T-helper 1 cell (primary cell): ENCODE data around the gene NCAPD2.
"Not testable (repeated sequence)": the region's sequence is repeated elsewhere in the genome, so short reads cannot be mapped to it uniquely, and the experiment has no call there.

Experiments
- DNase-seq, 5 donors: peaks; one replicate each; pipeline ENCODE4 v3.0.0-alpha.2; 2012 to 2020

The NCAPD2 gene

DNA sequence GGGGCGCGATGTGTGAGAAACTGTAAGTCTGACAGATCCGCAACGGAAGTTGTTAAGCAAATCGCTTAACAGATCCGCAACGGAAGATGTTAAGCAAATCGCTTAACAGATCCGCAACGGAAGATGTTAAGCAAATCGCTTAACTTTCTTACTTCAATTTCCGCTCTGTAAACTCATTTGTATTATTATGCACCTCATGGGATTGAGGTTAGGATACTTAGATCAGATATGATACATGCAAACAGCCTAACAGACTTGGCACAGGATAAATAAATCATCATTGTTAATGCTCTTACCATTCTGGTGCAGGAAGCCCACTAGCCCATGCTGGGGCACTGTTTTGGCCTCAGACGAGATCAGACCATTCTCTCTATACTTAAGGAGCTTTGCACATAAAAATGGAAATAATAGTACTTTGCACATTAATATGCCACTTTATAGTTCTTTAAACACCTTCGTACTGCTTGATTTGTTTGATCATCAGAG, 399 bp downstream of the NCAPD2 start:
- peak in 1 of 5 donors; percentile 12 for DNase-seq

GRCh38 chr12:6494968-6495367, 1.1 kb downstream of the NCAPD2 start:
- no peak for DNase-seq

GRCh38 chr12:6497291-6497690, 3.4 kb downstream of the NCAPD2 start:
- DNase-seq: not testable (repeated sequence)

DNA sequence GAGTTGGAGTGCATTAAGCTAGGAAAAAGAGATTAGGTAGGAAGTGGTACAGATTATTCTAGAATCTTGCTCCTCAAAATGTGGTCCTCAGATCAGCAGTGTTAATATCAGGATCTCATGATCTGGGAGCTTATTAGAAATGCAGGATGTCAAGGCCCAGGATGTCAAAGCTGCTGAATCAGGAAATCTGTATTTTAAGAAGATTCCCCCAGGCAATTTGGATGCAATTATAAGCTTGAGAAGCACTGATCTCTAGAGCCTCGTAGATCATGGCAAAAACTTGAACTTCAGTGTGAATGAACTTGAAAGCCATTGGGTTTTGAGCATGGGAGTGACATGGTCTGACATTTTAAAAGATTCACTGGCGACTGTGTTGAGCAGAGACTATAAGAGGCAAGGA, 6.6 kb downstream of the NCAPD2 start:
- DNase-seq: no peak

DNA sequence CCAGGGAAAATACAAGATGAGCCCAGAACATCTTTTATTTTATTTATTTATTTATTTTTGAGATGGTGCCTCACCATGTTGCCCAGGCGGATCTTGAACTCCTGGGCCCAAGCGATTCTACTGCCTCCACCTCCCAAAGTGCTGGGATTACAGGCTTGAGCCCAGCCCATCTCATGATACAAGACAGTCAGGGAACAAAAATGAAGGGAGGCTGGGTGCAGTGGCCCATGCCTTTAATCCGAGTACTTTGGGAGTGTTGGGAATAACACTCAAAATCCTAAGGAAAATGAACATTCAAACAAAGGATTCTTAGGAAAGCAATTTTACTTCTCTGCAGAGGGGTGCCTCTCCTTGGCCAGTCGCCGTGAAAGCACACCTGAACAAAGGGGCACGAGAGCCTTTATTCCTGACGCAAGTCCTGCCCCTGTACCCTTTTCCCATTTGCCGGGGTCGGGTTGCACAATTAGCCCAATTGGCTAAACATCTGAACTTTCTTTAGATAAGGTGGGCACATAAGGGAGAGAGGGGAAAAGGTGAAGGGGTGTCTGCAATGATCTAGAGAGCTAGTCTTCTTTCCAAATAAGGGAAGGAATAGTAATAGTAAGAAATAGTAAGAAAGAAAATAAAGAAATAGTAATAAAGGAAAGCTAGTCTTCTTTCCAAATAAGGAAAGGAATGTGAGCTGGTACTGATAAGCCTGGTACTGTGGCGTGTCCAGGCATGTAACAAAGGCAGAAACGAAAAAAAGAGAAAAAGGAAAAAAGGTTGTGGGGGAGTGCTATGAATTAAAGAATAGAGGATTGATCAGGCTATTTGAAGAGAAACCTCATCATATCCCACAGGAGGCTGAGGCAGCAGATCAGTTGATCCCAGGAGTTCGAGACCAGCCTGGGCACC, 13.4 kb downstream of the NCAPD2 start:
- no peak for DNase-seq

GRCh38 chr12:6508087-6508486, 14.2 kb downstream of the NCAPD2 start:
- DNase-seq: no peak

GRCh38 chr12:6520186-6520585, 26.3 kb downstream of the NCAPD2 start:
- DNase-seq: no peak

- DNase-seq: no peak
Observed at GRCh38 chr12:6522193-6522592, 28.3 kb downstream of the NCAPD2 start.

DNA sequence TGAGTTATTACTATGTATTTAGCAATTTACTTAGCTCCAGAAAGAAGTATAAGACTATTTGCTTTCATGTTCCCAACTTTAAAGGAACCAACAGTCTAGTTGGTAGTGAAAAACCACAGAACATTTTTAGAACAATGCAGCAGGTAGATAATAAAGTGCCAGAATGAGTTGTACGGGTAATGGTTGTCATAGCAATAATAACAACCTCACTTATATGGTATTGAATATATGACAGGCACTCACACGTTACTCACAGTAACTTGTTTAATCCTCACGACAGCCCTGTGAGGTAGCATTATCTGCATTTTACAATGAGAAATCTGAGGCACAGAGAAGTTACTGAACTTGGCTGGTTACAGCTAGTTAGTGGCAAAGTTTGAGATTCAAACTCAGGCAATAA, 29.8 kb downstream of the NCAPD2 start:
- no peak for DNase-seq

DNA sequence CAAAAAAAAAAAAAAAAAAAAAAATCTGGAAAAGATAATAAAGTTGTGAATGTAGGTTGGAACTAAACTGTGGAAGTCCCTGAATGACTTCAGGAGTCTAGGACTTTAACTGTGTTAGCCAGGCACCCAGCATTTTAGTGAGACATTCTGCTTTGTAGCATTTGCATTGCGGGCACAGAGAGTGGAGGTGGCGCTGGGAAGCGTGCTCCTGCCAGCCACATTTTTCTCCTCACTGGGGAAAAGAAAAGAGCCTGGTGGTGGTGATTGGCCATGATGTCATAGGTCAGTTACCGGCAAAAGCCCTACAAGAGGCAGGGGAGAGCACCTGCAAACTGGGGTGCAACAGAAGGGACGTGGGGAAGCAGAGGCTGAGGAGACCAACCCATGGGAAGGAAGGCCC, 30.7 kb downstream of the NCAPD2 start:
- no peak for DNase-seq

DNA sequence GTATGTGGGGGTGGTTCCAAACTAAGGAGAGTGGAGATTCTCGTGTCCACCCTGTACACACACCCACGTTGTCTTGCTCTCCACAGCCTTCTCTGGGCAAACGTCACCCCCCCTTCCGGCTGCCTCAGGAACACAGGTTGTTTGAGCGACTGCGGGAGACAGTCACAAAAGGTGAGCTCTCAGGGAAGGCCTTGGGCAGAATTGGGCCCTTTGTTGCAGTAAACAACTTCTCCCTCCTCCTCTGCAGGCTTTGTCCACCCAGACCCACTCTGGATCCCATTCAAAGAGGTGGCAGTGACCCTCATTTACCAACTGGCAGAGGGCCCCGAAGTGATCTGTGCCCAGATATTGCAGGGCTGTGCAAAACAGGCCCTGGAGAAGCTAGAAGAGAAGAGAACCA, 32.3 kb downstream of the NCAPD2 start:
- no peak for DNase-seq

- no peak for DNase-seq
Observed at GRCh38 chr12:6526766-6527525, 33.0 kb downstream of the NCAPD2 start.

DNA sequence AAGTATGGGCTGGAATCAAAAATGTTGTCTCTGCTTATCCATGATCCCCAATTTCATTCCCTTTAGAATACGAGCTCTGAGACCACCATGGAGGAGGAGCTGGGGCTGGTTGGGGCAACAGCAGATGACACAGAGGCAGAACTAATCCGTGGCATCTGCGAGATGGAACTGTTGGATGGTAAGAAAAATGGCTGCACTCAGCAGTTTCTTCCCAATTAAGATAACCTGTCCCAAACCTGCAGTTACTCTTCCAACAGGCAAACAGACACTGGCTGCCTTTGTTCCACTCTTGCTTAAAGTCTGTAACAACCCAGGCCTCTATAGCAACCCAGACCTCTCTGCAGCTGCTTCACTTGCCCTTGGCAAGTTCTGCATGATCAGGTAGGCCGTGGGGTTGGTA, 33.8 kb downstream of the NCAPD2 start:
- DNase-seq: no peak

DNA sequence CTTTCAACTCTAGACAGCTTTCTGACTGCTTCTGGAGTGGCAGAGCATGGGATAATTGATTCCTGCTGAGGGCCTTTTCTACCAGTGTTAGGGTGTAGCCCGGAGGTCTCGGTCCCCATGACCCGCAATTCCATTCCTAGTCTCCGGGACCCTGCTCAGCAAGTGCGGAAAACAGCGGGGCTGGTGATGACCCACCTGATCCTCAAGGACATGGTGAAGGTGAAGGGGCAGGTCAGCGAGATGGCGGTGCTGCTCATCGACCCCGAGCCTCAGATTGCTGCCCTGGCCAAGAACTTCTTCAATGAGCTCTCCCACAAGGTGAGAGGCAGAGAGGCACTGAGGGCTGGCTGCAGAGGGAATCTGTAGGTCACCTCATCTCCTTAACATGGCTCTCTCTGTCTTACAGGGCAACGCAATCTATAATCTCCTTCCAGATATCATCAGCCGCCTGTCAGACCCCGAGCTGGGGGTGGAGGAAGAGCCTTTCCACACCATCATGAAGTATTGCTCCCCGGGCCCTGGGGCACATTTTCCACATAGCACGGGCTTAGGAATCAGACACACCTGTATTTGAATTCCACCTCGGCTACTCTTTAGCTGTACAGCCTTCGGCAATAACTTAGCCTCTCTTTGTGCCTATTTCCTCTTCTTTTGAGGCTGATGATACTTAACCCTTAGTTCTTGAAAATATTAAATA, 34.8 kb downstream of the NCAPD2 start:
- DNase-seq: no peak

- DNase-seq: no peak
Observed at GRCh38 chr12:6529291-6529737, 35.4 kb downstream of the NCAPD2 start.

DNA sequence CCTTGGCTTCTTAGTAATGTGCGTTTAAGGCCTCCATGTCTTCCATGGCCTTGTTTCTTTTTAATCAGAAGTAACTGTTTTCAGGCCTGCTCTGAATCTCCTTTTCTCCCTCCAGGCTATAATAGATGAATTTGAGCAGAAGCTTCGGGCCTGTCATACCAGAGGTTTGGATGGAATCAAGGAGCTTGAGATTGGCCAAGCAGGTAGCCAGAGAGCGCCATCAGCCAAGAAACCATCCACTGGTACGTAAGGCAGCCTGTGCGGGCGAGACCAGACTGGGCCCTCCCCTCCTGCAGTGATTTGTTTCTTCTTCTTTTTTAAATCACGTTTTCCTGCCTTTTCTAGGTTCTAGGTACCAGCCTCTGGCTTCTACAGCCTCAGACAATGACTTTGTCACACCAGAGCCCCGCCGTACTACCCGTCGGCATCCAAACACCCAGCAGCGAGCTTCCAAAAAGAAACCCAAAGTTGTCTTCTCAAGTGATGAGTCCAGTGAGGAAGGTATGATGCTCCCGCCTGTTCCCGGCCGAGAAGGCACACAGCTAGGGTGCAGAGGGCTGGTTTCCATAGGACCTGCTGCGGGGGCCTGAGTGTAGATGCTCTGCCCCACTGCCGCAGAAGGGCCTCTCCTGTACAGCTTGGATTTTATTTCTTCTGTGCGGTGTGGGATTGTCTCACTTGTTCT, 36.8 kb downstream of the NCAPD2 start:
- DNase-seq: no peak

GRCh38 chr12:6532051-6532926, 38.4 kb downstream of the NCAPD2 start:
- DNase-seq: peak; percentile 60 to 94 (median 74)

DNA sequence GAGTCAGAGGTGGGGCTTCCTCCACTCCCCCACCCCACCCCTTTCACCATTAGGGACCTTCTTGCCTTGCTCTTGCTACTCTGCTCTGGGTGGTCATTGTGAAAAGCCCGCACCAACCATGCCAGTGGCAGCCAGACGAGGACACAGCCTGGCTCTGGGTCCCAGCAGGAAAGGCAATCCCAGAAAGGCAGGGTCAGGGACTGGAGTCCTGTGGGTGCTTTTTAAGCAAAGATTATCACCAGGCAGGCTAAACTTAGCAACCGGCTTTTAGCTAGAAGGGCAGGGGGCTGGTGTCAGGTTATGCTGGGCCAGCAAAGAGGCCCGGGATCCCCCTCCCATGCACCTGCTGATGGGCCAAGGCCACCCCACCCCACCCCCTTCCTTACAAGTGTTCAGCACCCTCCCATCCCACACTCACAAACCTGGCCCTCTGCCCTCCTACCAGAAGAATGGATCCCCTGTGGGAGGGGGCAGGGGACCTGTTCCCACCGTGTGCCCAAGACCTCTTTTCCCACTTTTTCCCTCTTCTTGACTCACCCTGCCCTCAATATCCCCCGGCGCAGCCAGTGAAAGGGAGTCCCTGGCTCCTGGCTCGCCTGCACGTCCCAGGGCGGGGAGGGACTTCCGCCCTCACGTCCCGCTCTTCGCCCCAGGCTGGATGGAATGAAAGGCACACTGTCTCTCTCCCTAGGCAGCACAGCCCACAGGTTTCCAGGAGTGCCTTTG, 39.2 kb downstream of the NCAPD2 start:
- peak in 1 of 5 donors; percentile 57 for DNase-seq

- DNase-seq: no peak
Observed at GRCh38 chr12:6533653-6533922, 39.7 kb downstream of the NCAPD2 start.

DNA sequence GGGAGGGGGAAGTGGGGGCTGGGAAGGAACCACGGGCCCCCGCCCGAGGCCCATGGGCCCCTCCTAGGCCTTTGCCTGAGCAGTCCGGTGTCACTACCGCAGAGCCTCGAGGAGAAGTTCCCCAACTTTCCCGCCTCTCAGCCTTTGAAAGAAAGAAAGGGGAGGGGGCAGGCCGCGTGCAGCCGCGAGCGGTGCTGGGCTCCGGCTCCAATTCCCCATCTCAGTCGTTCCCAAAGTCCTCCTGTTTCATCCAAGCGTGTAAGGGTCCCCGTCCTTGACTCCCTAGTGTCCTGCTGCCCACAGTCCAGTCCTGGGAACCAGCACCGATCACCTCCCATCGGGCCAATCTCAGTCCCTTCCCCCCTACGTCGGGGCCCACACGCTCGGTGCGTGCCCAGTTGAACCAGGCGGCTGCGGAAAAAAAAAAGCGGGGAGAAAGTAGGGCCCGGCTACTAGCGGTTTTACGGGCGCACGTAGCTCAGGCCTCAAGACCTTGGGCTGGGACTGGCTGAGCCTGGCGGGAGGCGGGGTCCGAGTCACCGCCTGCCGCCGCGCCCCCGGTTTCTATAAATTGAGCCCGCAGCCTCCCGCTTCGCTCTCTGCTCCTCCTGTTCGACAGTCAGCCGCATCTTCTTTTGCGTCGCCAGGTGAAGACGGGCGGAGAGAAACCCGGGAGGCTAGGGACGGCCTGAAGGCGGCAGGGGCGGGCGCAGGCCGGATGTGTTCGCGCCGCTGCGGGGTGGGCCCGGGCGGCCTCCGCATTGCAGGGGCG, 40.2 kb downstream of the NCAPD2 start, which contains the start of gene GAPDH:
Gene GAPDH (plus strand): TSS at position 595 of the 772 bp plus-strand sequence. CDS start 316 bp downstream, outside the sequence.
- peak; percentile 73 to 98 (median 79) for DNase-seq
